Lower lobe of right lung (tissue), 2 donors: ENCODE data around the gene IGSF23. TPM values are rescaled to one million over a fixed set of nuclear protein-coding genes. Genes with fewer than 3 reads are reported as not detected.
"Not testable (repeated sequence)": the region's sequence is repeated elsewhere in the genome, so short reads cannot be mapped to it uniquely, and the experiment has no call there.

Source experiments
- ATAC-seq, 2 donors: fragments of 200-7000 bp; cut with Tn5 transposase; one replicate each; pipeline ENCODE4 v1.9.1; 2020 to 2022; ENCODE audit warnings: mild to moderate bottlenecking in 2 of 2, moderate library complexity in 2 of 2
- DNase-seq: peaks from one replicate; pipeline ENCODE4 v3.0.0-alpha.2; 2020
- H3K27ac ChIP-seq: fragments of 200-600 bp; one replicate; pipeline ENCODE4 v1.8.0; 2022
- H3K27me3 ChIP-seq: fragments of 200-600 bp; one replicate; pipeline ENCODE4 v1.8.0; 2022; ENCODE audit warnings: low read depth
- H3K36me3 ChIP-seq: fragments of 200-600 bp; one replicate; pipeline ENCODE4 v1.8.0; 2022; ENCODE audit warnings: mild to moderate bottlenecking
- H3K4me1 ChIP-seq: fragments of 200-600 bp; one replicate; pipeline ENCODE4 v1.8.0; 2022
- H3K4me3 ChIP-seq: fragments of 200-600 bp; one replicate; pipeline ENCODE4 v1.8.0; 2022; ENCODE audit warnings: mild to moderate bottlenecking
- H3K9me3 ChIP-seq: fragments of 200-600 bp; one replicate; pipeline ENCODE4 v1.8.0; 2022
- intact Hi-C: fragments of 100-400 bp; cut with DNase I; formaldehyde crosslinking; loops from one replicate; pipeline ENCODE4 v1.11.0; 2022
- microRNA-seq: library from miRNA; unstranded; fragments of <30 nt; microRNA quantifications from one replicate; pipeline ENCODE4 v1.2.0, GENCODE V29; 2020; ENCODE audit warnings: borderline number of aligned reads
- total RNA-seq: library from RNA; stranded (reverse); fragmentation: NEBNext Ultra II Directional; extraction: Animal tissue kit (Norgen Biotek cat#: 25700); gene quantifications from one replicate; pipeline ENCODE4 v1.2.1, GENCODE V29; 2021
- TF ChIP-seq, protein P1 (sequence below): fragments of 200-600 bp; IDR thresholded peaks from one replicate; pipeline ENCODE4 v1.8.0; 2022; ENCODE audit warnings: antibody characterized with exemption, mild to moderate bottlenecking
- donor health status: DM: no; HTN: yes; CAD: no; lungs with severe emphysema.

Gene IGSF23
- total RNA-seq, 1 donor from 2014 or later, result not detected

DNA sequence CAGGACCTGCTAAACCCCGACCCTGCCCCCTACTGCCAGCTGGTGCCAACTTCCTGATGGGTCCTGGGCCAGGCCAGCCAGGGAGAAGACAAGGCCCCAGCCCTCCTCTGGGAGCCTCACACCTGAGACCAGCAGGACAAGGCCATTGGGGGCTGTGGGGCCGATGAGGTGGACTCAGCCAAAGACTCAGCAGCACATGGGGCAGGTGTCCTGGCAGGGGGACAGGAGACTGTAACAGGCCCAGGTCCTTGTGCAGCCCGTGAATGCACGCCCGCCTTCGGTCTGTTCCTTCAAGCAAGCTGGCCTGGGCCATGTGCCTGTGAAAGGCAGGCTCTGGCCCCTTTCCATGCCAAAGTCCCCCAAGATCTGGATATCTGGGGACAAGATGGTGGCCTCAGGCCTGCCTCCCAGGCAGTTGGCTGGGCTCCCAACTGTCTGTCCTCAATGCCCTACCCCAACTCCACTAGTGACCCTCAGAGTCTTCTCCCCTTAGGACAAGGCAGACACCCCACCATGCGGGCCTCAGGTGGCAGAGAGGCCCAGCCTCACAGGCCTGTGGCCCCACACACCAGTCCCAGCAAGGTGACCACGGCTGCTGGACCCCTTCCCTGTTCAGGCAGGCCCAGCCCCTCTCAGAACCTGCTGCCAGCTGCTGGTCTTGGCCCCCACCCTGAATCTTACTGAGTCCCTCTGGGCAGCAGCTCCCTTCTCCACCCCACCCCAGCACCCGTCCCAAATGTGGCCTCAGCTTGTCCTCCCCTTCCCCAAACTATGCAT is 70.3 kb downstream of the IGSF23 start:
- Histone ChIP-seq H3K4me3 (no peak overlapping the region), H3K9me3 (no peaks in the 10 kb centered on the region), H3K27ac (peak overlapping the region; percentile 73), H3K36me3 (no peaks in the 10 kb centered on the region), H3K4me1 (peaks cover 35% of the 10 kb centered on the region), H3K27me3 (no peaks in the 10 kb centered on the region)
- DNase-seq (no peak), ATAC-seq (peak in 1 of 2 donors; percentile 3)
- TF ChIP-seq, protein P1, sequence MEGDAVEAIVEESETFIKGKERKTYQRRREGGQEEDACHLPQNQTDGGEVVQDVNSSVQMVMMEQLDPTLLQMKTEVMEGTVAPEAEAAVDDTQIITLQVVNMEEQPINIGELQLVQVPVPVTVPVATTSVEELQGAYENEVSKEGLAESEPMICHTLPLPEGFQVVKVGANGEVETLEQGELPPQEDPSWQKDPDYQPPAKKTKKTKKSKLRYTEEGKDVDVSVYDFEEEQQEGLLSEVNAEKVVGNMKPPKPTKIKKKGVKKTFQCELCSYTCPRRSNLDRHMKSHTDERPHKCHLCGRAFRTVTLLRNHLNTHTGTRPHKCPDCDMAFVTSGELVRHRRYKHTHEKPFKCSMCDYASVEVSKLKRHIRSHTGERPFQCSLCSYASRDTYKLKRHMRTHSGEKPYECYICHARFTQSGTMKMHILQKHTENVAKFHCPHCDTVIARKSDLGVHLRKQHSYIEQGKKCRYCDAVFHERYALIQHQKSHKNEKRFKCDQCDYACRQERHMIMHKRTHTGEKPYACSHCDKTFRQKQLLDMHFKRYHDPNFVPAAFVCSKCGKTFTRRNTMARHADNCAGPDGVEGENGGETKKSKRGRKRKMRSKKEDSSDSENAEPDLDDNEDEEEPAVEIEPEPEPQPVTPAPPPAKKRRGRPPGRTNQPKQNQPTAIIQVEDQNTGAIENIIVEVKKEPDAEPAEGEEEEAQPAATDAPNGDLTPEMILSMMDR, result no peak
- intact Hi-C loops, result no loop called here

DNA sequence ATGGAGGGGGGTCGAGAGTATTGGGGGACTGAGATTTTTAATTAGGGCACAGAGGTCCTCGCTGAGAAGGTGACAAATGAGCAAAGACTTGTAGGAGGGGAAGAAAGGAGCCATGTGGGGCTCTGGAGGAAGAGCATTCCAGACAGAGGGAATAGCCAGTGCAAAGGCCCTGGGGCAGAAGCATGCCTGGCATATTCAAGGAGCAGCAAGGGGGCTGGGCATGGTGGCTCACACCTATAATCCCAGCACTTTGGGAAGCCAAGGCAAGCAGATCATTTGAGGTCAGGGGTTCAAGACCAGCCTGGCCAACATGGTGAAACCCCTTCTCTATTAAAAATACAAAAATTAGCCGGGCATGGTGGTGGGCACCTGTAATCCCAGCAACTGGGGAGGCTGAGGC is 71.0 kb downstream of the IGSF23 start:
- ATAC-seq, H3K4me3 ChIP-seq, H3K36me3 ChIP-seq, H3K27me3 ChIP-seq, DNase-seq, H3K9me3 ChIP-seq, intact Hi-C loops: not testable (repeated sequence)
- Histone ChIP-seq H3K4me1 (peaks cover 40% of the 10 kb centered on the region), H3K27ac (peak overlapping the region; percentile 73)

DNA sequence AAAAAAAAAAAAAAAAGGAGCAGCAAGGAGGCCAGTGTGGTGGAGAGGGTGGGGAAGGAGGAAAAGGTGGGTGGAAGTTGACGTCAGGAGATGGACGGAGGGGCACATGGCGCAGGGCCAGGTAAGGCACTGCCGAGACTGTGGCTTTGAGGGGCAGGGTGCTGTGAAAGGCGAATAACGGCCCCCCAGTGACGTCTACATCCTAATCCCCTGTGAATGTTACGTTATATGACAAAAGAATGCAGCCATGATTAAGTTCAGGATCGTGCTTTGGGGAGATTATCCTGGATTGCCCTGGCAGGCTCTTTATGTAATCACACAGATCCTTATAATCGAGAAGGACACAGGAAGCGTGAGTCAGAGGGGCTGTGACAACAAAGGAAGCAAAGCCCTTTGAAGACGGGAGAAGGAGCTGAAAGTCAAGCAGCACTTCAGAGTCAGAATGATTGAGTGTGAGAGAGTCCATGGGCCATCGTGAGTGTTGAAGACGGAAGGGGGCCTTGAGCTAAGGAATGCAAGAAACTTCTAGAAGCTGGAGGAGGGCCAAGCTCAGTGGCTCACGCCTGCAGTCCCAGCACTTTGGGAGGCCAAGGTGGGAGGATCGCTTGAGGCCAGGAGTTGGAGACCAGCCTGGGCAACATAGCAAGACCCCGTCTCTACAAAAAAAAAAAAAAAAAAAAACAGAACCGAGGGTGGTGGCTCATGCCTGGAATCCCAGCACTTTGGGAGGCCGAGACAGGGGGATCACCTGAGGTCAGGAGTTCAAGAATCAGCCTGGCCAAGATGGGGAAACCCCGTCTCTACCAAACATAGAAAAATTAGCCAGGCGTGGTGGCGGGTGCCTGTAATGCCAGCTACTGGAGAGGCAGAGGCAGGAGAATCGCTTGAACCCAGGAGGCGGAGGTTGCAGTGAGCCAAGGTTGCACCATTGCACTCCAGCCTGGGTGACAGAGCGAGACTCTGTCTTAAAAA is 71.8 kb downstream of the IGSF23 start:
- peak overlapping the region; percentile 73 for H3K27ac ChIP-seq
- intact Hi-C loops, result no loop called here
- no peaks in the 10 kb centered on the region for H3K9me3 ChIP-seq
- H3K4me3 ChIP-seq, result no peak overlapping the region
- H3K27me3 ChIP-seq, result no peaks in the 10 kb centered on the region
- no peaks in the 10 kb centered on the region for H3K36me3 ChIP-seq
- no peak for DNase-seq
- peak; percentile 71 to 75 for ATAC-seq
- peaks cover 47% of the 10 kb centered on the region for H3K4me1 ChIP-seq
- TF ChIP-seq, protein P1, result no peak

DNA sequence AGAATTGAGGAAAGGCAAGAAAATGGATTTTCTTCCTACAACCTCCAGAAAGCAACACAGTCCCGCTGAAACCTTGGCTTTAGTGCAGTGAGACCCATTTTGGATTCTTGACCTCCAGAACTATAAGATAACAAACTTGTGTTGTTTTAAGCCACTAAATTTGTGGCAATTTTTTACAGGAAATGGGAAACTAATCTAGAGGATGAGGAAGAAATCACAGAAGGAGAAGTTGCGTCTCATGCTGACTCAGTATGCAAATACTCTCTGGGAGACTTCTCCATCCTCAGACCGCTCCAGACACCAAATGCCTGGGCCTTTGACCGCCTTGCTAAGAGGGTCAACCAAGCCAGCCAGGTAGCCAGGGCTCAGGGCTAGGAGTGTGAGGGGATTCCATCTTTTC is 72.5 kb downstream of the IGSF23 start:
- DNase-seq (no peak), ATAC-seq (peak; percentile 39 to 62)
- TF ChIP-seq, protein P1, result no peak
- Histone ChIP-seq H3K4me3 (no peak overlapping the region), H3K9me3 (no peaks in the 10 kb centered on the region), H3K27me3 (no peaks in the 10 kb centered on the region), H3K36me3 (no peaks in the 10 kb centered on the region), H3K4me1 (peaks cover 48% of the 10 kb centered on the region), H3K27ac (peak overlapping the region; percentile 73)
- intact Hi-C loops, result no loop called here

Small RNA genes lying within 50 kb of the gene (microRNA-seq; reads per million reads assigned to microRNA genes)
- gene MIR4531, result not detected

Other genes starting within 250 kb of the IGSF23 start
- gene ZNF285, start 212.0 kb upstream of the IGSF23 start, total RNA-seq, result 1.1 TPM
- gene ZNF229, start 165.1 kb upstream of the IGSF23 start, total RNA-seq, result 2.8 TPM
- gene ZNF180, start 113.0 kb upstream of the IGSF23 start, total RNA-seq, result 8.4 TPM
- 0.30 TPM for gene CEACAM20, start 83.9 kb upstream of the IGSF23 start, total RNA-seq
- 35.0 TPM for gene PVR, start 30.3 kb downstream of the IGSF23 start, total RNA-seq
- gene CEACAM19, start 57.9 kb downstream of the IGSF23 start, total RNA-seq, result 7.7 TPM
- gene CEACAM16, start 85.6 kb downstream of the IGSF23 start, total RNA-seq, result not detected
- 41.0 TPM for gene BCL3, start 135.1 kb downstream of the IGSF23 start, total RNA-seq
- gene CBLC, start 164.3 kb downstream of the IGSF23 start, total RNA-seq, result 2.3 TPM
- 205 TPM for gene BCAM, start 195.5 kb downstream of the IGSF23 start, total RNA-seq
- 75.1 TPM for gene NECTIN2, start 232.7 kb downstream of the IGSF23 start, total RNA-seq